IPS-15b (cell line): ENCODE results near the gene MAP2.
A peak's percentile ranks its signal among the peaks of the same experiment; 100 is the strongest.

Experiments used
- H3K27me3 ChIP-seq: one replicate; pipeline ENCODE4 v1.6.1; 2013; ENCODE audit warnings: low read length; ENCODE audit not compliant: control insufficient read depth, insufficient read depth
- H3K36me3 ChIP-seq: one replicate; pipeline ENCODE4 v1.6.1; 2013; ENCODE audit warnings: low read length; ENCODE audit not compliant: control insufficient read depth, insufficient read depth
- H3K4me1 ChIP-seq: one replicate; pipeline ENCODE4 v1.6.1; 2013; ENCODE audit warnings: mild to moderate bottlenecking, low read length; ENCODE audit not compliant: control insufficient read depth, insufficient read depth
- H3K4me3 ChIP-seq: one replicate; pipeline ENCODE4 v1.5.1; 2013; ENCODE audit warnings: low read depth, low read length
- H3K9ac ChIP-seq: one replicate; pipeline ENCODE4 v1.6.1; 2013; ENCODE audit warnings: low read depth, mild to moderate bottlenecking, low read length
- H3K9me3 ChIP-seq: one replicate; pipeline ENCODE4 v1.6.1; 2013; ENCODE audit warnings: mild to moderate bottlenecking, low read length; ENCODE audit not compliant: control insufficient read depth, insufficient read depth

The MAP2 gene

GRCh38 chr2:209423562-209424198 is at the start of gene MAP2:
Gene MAP2, plus strand, starts transcription at chr2:209424047. Its CDS starts 229,124 bp downstream, at chr2:209653171.
- no peaks in the 10 kb centered on the region for H3K9me3 ChIP-seq
- peaks cover 9% of the 10 kb centered on the region for H3K4me1 ChIP-seq
- H3K36me3 ChIP-seq = no peaks in the 10 kb centered on the region
- H3K27me3 ChIP-seq = peaks cover 28% of the 10 kb centered on the region
- peak within 1 kb of the TSS; percentile 70 for H3K4me3 ChIP-seq
- peak within 1 kb of the TSS; percentile 14 for H3K9ac ChIP-seq

- H3K4me1 ChIP-seq = no peaks in the 10 kb centered on the region
- H3K27me3 ChIP-seq = no peaks in the 10 kb centered on the region
- no peaks in the 10 kb centered on the region for H3K9me3 ChIP-seq
- no peaks in the 10 kb centered on the region for H3K36me3 ChIP-seq
- H3K4me3 ChIP-seq = no peak overlapping the region
- H3K9ac ChIP-seq = no peak overlapping the region
These were observed 47.2 kb upstream of the MAP2 start for GRCh38 chr2:209376686-209377085.

DNA sequence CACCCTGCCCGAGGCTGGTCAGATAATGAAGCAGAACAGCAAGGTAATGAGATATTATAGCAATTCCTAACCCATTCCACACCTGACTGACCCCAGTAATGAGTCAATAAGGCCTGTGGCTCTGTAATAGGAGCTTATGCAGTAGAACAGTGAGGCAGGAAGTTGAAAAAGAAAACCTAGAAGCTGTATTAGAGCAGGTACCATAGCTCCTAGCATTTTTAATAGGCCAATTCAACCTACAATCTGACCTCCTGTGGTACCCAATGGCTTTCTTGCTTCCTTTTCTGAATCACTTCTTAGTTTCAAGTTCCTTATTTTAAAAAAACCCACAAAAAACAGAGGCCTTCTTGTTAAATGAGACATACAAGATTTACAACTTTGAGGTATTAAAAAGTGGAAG is 43.6 kb upstream of the MAP2 start:
- no peaks in the 10 kb centered on the region for H3K9me3 ChIP-seq
- no peaks in the 10 kb centered on the region for H3K36me3 ChIP-seq
- no peak overlapping the region for H3K9ac ChIP-seq
- H3K4me3 ChIP-seq = no peak overlapping the region
- no peaks in the 10 kb centered on the region for H3K27me3 ChIP-seq
- no peaks in the 10 kb centered on the region for H3K4me1 ChIP-seq

DNA sequence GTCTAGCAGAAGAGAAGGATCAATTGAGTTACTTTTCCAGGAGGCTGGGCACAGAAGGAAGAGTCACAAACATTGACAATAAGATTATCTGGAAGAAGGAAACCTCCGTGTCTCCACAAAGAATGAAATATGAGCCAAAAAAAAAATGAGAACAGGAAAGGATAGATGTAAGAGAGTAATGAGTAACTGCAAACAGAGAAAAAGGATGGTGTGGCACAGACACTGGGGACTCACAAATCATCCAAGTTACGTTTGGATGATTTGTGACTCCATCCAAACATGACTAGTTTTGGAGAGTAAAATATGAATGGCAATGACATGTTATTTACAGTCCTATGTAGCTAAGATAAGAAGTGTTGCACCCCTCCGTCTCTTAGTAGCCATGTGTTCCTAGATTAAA is 42.8 kb upstream of the MAP2 start:
- Histone ChIP-seq H3K9ac (no peak overlapping the region), H3K4me3 (no peak overlapping the region), H3K36me3 (no peaks in the 10 kb centered on the region), H3K9me3 (no peaks in the 10 kb centered on the region), H3K27me3 (no peaks in the 10 kb centered on the region), H3K4me1 (no peaks in the 10 kb centered on the region)

DNA sequence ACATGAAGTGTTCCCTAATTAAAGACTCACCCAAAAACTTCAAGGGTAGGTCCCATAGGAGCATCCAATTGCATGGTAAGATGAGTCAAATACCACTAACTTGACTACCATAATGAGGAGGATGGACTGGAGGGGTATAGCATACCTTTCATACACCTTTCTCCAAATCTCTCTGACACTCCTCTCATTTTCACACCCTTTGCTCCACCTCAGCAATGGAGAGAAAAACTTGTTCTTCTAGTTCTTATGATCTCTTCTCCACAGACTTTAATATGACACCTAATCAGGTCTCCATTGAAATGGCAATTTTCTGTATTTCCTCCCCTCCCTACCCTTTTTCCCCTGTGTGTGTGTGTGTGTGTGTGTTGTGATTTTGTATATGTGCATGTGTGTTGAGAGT is 41.1 kb upstream of the MAP2 start:
- no peaks in the 10 kb centered on the region for H3K36me3 ChIP-seq
- no peak overlapping the region for H3K4me3 ChIP-seq
- no peaks in the 10 kb centered on the region for H3K9me3 ChIP-seq
- H3K4me1 ChIP-seq = no peaks in the 10 kb centered on the region
- no peaks in the 10 kb centered on the region for H3K27me3 ChIP-seq
- no peak overlapping the region for H3K9ac ChIP-seq

DNA sequence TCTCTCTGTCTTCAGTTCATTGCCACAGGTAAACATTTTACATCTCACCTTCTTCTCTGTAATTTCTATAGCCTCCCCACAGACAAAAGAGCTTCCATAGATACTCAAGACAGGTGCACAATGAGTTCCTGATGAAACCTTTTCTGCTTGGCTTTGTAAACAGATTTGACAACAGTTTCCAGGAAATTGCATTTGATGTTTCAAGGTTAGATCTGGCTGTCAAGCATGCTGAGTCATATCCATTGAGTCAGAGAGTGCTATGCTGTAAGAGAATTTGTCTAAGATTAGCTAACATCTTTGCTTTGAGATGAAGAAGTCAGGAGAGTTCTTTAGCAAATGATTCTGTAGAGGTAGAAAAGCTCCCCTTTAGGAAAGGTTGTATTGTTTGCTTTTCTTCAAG is 40.6 kb upstream of the MAP2 start:
- Histone ChIP-seq H3K9me3 (no peaks in the 10 kb centered on the region), H3K4me1 (no peaks in the 10 kb centered on the region), H3K9ac (no peak overlapping the region), H3K4me3 (no peak overlapping the region), H3K27me3 (no peaks in the 10 kb centered on the region), H3K36me3 (no peaks in the 10 kb centered on the region)

DNA sequence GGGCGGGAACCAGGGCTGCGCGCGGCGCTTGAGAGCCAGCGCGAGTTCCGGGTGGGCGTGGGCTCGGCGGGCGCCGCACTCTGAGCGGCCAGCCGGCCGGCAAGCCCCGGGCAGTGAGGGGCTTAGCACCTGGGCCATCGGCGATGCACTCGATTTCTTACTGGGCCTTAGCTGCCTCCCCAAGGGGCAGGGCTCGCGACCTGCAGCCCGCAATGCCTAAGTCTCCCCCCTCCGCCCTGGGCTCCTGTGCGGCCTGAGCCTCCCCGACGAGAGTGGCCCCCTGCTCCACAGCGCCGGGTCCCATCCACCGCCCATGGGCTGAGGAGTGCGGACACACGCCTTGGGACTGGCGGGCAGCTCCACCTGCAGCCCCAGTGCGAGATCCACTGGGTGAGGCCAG is 36.5 kb upstream of the MAP2 start:
- no peaks in the 10 kb centered on the region for H3K9me3 ChIP-seq
- no peak overlapping the region for H3K4me3 ChIP-seq
- no peak overlapping the region for H3K9ac ChIP-seq
- no peaks in the 10 kb centered on the region for H3K27me3 ChIP-seq
- H3K36me3 ChIP-seq = no peaks in the 10 kb centered on the region
- no peaks in the 10 kb centered on the region for H3K4me1 ChIP-seq

GRCh38 chr2:209388446-209389037 is 35.3 kb upstream of the MAP2 start:
- Histone ChIP-seq H3K36me3 (no peaks in the 10 kb centered on the region), H3K27me3 (no peaks in the 10 kb centered on the region), H3K4me3 (no peak overlapping the region), H3K9me3 (no peaks in the 10 kb centered on the region), H3K4me1 (no peaks in the 10 kb centered on the region), H3K9ac (no peak overlapping the region)

- H3K4me3 ChIP-seq = no peak overlapping the region
- no peaks in the 10 kb centered on the region for H3K27me3 ChIP-seq
- no peaks in the 10 kb centered on the region for H3K9me3 ChIP-seq
- no peak overlapping the region for H3K9ac ChIP-seq
- H3K4me1 ChIP-seq = no peaks in the 10 kb centered on the region
- H3K36me3 ChIP-seq = no peaks in the 10 kb centered on the region
These were observed 34.7 kb upstream of the MAP2 start for GRCh38 chr2:209389171-209389618.

GRCh38 chr2:209390839-209391238 is 33.0 kb upstream of the MAP2 start:
- Histone ChIP-seq H3K4me1 (no peaks in the 10 kb centered on the region), H3K9ac (no peak overlapping the region), H3K36me3 (no peaks in the 10 kb centered on the region), H3K4me3 (no peak overlapping the region), H3K27me3 (no peaks in the 10 kb centered on the region), H3K9me3 (no peaks in the 10 kb centered on the region)

DNA sequence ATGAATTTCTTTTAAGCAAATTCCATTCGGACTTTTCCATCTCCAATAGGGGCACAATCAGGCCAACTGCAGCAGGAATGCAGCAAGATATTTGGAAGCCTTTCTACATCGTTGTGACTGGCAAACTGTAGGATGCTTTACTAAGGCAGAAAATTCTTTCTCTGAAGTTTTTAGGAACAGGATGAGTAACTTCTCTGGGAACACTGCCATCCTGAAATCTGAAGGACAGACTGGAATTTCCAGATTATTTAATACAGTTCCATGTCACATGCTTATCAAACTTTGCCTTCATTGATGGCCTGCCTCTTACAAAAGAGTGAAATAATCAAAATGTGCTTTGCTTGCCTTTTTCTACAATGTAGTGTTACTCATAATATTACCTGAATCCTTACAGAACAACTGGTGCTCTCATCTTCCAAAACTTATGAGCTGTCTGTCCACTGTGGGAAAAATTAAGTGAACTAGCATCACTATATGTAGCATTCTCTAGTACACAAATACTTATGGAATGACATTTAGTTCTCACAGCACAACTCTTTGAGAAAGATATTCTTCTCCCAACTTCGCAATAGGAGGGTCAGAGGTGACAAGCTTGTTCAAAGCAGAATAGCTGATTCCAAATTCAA is 32.0 kb upstream of the MAP2 start:
- H3K4me1 ChIP-seq = no peaks in the 10 kb centered on the region
- no peaks in the 10 kb centered on the region for H3K27me3 ChIP-seq
- H3K36me3 ChIP-seq = no peaks in the 10 kb centered on the region
- H3K4me3 ChIP-seq = no peak overlapping the region
- H3K9ac ChIP-seq = no peak overlapping the region
- H3K9me3 ChIP-seq = no peaks in the 10 kb centered on the region

DNA sequence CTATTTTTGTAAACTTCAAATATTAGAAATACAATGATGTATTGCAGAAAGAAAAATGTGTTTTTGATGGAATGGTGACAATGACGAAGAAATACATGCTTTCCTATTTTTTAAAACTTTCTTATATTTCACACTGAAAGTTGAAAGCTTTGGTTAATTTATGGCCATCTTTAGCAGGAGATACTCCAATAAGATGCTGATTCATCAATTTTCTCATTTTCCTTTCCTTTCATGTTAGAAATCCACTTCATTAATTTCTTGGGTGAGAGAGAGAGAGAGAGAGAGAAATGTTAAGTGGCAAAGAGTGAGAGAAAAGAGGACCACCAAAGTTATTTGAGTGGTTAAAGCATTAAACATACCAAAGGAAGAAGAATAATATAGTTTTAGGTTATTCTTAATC is 28.6 kb upstream of the MAP2 start:
- no peaks in the 10 kb centered on the region for H3K9me3 ChIP-seq
- no peak overlapping the region for H3K9ac ChIP-seq
- no peaks in the 10 kb centered on the region for H3K36me3 ChIP-seq
- H3K4me1 ChIP-seq = no peaks in the 10 kb centered on the region
- no peaks in the 10 kb centered on the region for H3K27me3 ChIP-seq
- H3K4me3 ChIP-seq = no peak overlapping the region
